Gastroesophageal sphincter (tissue), 3 donors: Measurements from ENCODE around the gene RTKN2.

Experiments
- CTCF ChIP-seq, 4 experiments: fragments of 200-600 bp in 2 of 4; fragments of 450-650 bp in 2 of 4; sonication (generic) in 1 of 4; IDR thresholded peaks; one replicate each; pipeline ENCODE4 v1.5.1; 2017 to 2019; ENCODE audit warnings: antibody characterized with exemption in 4 of 4, mild to moderate bottlenecking in 2 of 4, moderate library complexity in 2 of 4
- POLR2A ChIP-seq, 2 donors: fragments of 450-650 bp; IDR thresholded peaks; one replicate each; pipeline ENCODE4 v1.6.1; 2017; ENCODE audit warnings: antibody characterized with exemption in 2 of 2, mild to moderate bottlenecking in 2 of 2, moderate library complexity in 1 of 2

DNA sequence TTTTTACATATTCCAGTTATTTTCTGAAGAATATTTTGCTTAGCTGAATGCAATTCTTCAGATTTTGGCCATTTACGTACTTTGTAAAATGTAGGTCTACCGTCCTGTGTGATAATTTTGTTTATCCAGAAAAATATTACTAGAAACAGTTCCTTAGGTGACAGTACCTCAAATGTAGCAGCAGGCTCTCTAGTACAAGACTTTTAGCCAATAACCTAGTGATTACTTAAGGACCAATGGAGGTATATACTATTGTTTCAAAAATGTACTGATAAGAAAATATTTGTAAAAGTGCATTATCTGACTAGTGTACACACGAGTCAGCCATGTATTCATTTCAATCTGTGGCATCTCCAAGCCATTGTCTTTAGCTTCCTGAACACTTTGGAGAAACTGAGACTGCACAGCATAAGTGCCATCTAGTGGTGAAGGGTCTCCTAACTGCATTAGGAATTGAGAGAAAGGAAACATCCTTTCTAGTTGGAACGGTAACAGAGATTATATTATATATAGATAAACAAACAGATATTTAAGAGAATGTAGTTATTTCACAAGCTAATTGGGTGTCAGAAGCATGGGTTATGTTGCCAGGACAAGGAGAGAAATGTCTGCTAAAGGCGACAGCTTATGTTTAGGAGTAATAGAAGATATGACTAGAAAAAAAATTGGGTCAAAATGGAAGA is 23.7 kb downstream of the RTKN2 start:
- TF ChIP-seq POLR2A (IDR thresholded peaks at IDR 0.05), result no peak
- peak; percentile 81 to 87 (median 84) for TF ChIP-seq CTCF (IDR thresholded peaks at IDR 0.05)
